Vagina (tissue), 2 donors: Measurements from ENCODE around the gene NCAPD3.

Experiments
- CTCF ChIP-seq, 3 experiments: fragments of 450-650 bp in 2 of 3; fragments of 200-600 bp in 1 of 3; sonication (generic) in 1 of 3; IDR thresholded peaks; one replicate each; pipeline ENCODE4 v1.5.1; 2017 to 2019; ENCODE audit warnings: antibody characterized with exemption in 3 of 3, mild to moderate bottlenecking in 2 of 3, moderate library complexity in 2 of 3
- POLR2A ChIP-seq, 2 donors: fragments of 450-650 bp; IDR thresholded peaks; one replicate each; pipeline ENCODE4 v1.6.1; 2017; ENCODE audit warnings: antibody characterized with exemption in 2 of 2, mild to moderate bottlenecking in 2 of 2, moderate library complexity in 2 of 2
- POLR2AphosphoS5 ChIP-seq, 2 donors: sonication (generic); formaldehyde crosslinking; IDR thresholded peaks; one replicate each; pipeline ENCODE4 v1.9.0; 2017; ENCODE audit warnings: antibody characterized with exemption in 2 of 2, mild to moderate bottlenecking in 2 of 2, low read depth in 1 of 2; ENCODE audit not compliant: insufficient read depth in 1 of 2

DNA sequence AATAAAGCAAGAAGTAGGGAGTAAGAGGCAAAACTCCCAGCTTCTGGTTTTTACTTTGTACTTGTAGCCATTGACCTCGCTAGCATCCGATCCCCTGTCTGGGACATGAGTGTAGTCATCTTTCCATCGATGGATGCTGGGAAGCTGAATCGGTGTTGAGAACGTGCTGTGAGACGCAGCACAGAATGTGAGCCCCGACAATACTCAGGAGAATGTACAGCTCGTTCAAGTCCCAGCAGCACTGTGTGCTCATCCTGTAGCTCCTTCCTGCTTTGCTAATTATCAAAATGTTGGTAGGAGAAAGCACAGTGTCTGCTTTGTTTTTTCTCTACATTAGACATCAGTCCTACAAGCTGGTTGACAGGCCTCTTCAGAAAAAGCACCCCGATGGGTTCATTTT lies 98.3 kb downstream of the NCAPD3 start:
- TF ChIP-seq CTCF (IDR thresholded peaks at IDR 0.05) = no peak
- no peak for TF ChIP-seq POLR2A (IDR thresholded peaks at IDR 0.05)
- TF ChIP-seq POLR2AphosphoS5 (IDR thresholded peaks at IDR 0.05; ENCODE audit: insufficient read depth in 1 of 2, low read depth in 1 of 2) = no peak
